GM10266 (cell line): ENCODE measurements around the gene CNTFR.

Experiments
- DNase-seq: peaks from one replicate; pipeline ENCODE4 v3.0.0; 2012; ENCODE audit errors: extremely low spot score
- TF ChIP-seq, protein P1 (sequence below): IDR thresholded peaks from 2 replicates; pipeline ENCODE4 v1.5.1; 2012; ENCODE audit warnings: mild to moderate bottlenecking, low read depth; ENCODE audit not compliant: control insufficient read depth, insufficient read depth; ENCODE audit errors: missing control alignments

CNTFR gene

GRCh38 chr9:34513567-34514214 is 75.8 kb downstream of the CNTFR start:
- TF ChIP-seq, protein P1, sequence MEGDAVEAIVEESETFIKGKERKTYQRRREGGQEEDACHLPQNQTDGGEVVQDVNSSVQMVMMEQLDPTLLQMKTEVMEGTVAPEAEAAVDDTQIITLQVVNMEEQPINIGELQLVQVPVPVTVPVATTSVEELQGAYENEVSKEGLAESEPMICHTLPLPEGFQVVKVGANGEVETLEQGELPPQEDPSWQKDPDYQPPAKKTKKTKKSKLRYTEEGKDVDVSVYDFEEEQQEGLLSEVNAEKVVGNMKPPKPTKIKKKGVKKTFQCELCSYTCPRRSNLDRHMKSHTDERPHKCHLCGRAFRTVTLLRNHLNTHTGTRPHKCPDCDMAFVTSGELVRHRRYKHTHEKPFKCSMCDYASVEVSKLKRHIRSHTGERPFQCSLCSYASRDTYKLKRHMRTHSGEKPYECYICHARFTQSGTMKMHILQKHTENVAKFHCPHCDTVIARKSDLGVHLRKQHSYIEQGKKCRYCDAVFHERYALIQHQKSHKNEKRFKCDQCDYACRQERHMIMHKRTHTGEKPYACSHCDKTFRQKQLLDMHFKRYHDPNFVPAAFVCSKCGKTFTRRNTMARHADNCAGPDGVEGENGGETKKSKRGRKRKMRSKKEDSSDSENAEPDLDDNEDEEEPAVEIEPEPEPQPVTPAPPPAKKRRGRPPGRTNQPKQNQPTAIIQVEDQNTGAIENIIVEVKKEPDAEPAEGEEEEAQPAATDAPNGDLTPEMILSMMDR = no peak
- no peak for DNase-seq

DNA sequence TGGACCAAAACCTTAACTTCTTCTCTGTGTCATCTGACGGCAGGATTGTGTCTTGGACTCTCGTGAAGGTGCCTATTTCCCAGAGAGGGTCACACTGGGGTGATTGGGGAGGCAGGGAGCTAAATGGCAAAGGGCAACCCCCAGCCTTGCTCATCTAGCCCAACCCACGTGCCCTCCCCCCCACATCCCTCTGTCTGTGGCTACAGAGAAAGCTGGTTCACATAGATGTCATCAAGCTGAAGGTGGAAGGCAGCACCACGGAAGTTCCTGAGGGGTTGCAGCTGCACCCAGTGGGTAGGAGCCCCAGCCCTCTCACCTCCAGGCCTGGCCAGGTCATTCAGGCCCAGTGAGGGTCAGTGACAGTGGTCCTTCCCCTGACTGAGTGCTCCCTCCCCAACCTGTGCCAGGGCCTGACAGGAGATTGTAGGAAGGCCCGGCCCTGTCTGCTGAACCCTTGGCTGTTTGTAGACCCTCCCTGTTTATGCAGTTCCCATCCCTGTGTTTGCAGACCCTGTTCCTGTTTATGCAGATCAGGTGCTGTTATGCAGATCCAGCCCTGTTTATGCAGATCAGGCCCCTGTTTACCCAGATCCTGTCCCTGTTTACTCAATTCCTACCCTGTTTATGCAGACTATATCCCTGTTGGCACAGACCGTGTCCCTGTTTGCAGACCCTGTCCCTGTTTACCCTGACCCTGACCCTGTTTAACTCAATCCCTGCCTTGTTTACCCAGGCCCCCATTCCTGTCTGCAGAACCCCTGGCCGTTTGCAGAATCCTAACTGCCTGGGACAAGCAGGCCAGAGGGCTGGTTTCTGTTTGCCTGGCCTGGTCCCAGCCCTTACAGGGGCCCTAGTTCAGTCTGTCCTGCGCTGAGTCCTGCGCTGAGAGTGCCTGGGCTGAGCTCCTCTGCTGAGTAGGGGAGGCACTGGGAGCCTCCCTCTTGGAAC is 77.1 kb downstream of the CNTFR start:
- no peak for DNase-seq
- TF ChIP-seq, protein P1 = no peak

DNA sequence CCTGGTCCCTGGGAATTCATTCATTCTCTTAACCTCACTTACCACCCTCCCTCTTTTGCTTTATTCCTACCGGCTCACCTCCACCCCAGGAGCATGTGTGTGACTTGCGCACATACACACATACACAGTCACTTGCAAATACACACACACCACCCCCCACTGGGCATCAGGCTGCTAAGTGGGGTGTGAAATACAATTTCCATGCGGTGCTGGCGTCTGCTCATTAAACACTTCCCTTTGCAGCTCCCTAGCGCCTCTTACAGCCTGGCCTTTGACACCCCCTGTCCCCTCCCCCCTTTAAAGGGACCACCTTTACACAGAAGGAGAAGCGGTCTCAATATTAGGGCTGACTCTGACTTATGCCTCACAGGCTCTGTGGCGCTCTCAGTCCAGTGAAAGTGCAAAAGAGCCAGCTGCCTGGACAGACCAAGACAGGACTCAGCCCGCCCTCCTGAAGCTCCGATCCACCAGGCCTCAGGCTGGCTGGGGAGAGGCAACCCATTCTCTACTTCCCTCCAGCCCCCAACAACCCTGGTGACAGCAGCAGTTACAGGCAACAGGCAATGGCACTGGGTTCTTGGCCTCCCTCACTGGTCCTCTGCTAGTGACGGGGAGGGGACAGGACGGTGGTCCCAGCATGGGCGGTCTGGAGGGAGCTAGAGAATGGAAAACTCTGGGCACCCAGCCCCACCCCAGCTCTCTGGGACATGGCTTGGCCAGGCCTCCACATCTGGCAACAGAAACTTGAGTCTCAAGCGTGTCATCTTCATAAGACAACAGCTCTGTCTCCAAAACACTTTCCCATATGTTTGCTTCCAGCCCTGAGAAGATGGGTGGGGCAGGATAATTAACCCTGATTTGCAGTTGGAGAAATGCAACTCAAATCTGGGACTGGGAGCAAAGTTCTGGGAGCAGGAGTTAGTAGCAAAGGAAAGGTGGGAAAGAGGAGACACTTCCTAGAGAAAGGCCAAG is 78.7 kb downstream of the CNTFR start:
- DNase-seq = no peak
- TF ChIP-seq, protein P1 = no peak

DNA sequence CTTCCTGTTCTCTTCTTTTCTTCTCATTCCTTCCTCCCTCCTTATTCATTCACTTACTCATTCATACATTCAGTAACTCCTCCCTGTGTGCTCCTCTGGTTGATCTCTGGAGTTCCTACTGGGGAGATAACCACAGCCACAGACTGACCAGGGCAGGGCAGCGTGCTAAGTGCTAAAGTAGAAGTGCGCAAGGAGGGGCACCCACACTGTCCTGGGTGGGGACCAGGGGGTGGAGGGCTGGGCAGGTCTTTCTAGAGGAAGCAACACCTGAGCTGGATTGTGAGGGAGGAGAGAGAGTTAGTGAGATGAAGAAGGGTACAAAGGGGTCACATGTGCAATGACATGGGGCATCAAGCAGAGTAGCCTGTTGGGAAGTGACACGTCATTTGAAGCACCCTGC is 80.6 kb downstream of the CNTFR start:
- DNase-seq = no peak
- TF ChIP-seq, protein P1 = no peak

DNA sequence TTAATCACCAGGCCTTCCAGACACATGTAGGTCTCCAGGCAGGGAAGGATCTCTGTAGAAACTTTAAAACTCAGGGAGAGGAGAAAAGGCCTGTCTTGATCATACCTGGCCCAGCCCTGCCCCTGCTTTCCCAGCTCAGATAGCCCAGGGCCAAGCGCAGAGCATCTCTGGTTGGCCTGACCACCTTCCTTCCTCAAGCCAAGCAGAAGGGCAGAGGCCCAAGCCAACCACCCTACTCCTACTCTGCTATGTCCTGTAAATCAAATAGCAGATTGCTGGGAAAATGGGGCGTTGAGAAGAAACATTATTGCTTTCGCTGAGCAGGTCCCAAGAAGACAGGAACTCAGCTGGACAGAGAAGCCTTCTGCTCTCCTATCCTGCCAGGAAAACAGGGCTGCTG is 81.1 kb downstream of the CNTFR start:
- DNase-seq = no peak
- TF ChIP-seq, protein P1 = no peak

- TF ChIP-seq, protein P1 = no peak
- no peak for DNase-seq
These were observed 81.6 kb downstream of the CNTFR start for GRCh38 chr9:34507966-34508365.
